Dedifferentiated amniotic fluid mesenchymal stem cell (primary cell): ENCODE measurements around the gene ZNF236.

Experiments used
- DNase-seq: peaks from one replicate; pipeline ENCODE4 v3.0.0-alpha.2; 2016; ENCODE audit errors: extremely low spot score

Gene ZNF236

GRCh38 chr18:76859474-76860339 is 37.4 kb downstream of the ZNF236 start:
- DNase-seq, result no peak

DNA sequence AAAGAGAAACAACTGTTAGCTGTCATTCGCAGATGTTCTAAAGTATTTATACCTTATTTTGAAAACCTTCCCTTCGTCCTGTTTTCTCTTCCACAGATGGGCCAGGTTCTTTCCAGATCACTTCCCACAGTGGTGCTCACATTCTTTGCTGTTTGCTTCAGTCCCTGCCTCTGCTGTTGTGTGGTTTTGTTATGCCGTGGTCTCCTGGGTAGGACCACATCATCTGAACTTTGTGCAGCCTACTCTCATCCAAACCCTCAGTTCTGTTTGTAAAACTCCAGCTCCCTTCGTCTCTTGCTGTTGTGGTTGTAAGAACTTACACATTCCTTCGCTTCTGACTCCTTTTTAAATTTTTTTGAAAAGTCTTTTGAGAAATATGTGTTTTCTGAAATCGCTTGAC is 38.1 kb downstream of the ZNF236 start:
- no peak for DNase-seq

- DNase-seq, result no peak
Observed at GRCh38 chr18:76866666-76867065, 44.3 kb downstream of the ZNF236 start.

DNA sequence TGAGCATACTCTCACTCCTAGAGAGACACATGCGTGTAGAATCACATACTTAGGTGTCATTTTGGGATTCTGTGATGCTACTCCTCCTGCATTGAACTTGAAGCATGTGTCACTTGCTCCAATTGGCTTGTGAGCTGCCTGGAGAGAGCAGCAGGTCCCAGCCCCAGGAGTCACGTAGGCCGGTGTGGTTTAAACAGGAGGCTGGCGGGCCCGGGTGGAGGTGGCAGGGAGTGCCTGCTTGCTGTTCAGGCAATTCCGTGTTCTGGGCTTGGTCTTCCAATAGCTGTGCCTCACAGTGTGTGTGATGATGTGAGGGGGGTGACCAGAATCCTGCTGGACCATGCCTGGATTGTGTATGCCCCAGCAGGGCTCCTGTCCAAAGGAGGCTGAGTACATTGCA is 51.0 kb downstream of the ZNF236 start:
- DNase-seq, result no peak

- no peak for DNase-seq
Observed at GRCh38 chr18:76873713-76874112, 51.4 kb downstream of the ZNF236 start.

DNA sequence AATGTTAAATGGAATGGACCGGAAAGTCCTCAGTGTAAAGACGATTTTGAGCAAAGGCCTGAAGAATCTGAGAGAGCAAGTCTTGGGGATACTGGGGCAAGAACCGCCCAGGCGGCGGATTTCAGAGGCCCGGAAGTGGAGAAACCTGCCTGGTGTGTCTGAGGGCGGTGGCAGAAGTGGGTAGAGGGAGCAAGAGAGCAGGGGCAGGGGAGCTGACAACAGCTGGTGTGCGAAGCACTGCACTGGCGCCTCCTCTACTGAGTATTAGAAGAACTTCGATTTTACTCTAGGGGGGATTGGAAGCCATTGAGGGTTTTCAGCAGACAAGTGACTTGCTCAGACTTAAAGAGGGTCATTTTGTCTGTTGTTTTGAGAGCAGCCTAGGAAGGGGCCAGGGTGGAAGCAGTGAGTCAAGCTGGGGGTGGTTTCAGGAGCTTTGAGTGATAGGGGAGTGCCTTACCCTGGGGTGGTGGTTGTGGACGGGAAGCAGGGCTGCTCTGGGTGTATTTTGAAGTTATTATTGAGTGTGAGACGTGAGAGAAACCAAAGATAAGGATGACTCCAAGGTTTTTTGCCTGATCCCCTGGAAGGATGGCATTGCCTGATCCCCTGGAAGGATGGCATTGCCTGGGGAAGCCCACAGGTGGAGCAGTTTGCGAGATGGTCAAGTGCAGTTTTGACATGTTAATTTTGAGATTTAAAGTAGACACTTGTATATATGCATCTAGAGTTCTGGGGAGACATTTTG is 52.5 kb downstream of the ZNF236 start:
- DNase-seq, result no peak

DNA sequence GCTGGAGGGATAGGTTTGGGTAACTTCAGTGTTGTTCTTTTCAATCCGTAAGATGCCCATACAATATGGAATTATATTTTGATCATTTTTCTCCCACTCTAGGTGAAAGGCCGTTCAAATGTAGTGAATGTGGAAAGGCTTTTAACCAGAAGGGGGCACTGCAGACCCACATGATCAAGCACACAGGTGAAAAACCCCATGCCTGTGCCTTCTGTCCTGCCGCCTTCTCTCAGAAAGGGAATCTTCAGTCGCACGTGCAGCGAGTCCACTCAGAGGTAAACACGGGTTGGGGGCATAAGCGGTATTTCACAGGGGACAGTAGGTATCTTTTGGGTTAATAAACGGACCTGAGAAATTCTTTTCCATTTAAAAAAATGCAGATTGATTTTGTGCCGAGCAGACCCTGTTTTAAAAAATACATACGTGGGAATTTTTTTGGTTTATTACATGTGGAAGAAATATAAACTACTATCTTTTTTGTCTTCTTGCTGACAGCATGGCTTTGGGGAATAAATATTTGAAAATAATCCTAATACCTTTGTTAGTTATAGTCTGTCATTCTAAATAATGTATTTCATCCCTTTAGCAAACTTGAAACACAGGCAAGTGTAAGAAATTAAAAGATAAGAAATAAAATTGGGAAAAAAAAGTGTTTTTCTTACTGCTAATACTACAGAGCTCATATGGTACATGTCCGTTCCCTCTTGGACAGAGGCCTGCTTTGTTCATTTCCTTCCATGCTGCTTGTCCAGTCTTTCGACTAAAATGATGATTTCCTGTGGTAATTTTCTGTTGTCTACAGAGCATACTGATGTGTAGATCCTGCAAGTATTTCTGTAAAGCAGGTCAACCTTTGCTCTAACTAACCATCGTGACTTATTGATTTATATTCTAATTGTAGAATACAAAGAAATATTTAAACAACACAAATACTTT is 53.3 kb downstream of the ZNF236 start:
- no peak for DNase-seq

DNA sequence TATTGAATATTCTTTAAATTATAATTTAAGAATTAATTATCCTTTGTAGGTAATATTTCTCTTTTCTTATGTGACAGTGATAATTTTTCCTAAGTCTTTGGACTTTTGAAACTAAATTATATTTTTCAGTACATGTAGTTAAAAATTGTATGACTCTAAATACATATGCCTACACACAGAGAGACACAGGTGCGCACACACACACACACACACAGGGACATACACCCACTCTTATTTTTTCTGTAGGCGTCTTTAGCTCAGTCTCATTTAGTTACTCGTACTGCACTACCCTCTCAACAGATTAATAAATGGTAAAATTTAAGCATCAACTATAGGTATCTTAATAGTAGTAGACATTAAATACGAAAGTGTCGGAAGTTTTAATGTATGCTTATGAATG is 56.1 kb downstream of the ZNF236 start:
- DNase-seq, result no peak

DNA sequence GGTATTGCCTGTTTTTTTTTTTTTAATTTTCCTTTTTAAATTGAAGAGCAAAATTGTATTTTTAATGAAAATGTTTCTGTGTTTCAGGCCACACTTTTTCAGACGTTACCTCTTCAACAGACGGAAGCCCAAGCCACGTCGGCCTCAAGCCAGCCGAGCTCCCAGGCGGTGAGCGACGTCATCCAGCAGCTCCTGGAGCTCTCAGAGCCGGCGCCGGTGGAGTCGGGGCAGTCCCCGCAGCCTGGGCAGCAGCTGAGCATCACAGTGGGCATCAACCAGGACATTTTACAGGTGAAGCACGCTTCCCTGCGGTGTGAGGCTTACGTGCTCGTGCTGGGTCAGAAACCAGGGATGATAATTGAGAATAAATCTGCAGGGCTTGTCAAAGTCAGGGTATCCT is 57.7 kb downstream of the ZNF236 start:
- DNase-seq, result no peak

- DNase-seq, result no peak
Observed at GRCh38 chr18:76881744-76882143, 59.4 kb downstream of the ZNF236 start.

DNA sequence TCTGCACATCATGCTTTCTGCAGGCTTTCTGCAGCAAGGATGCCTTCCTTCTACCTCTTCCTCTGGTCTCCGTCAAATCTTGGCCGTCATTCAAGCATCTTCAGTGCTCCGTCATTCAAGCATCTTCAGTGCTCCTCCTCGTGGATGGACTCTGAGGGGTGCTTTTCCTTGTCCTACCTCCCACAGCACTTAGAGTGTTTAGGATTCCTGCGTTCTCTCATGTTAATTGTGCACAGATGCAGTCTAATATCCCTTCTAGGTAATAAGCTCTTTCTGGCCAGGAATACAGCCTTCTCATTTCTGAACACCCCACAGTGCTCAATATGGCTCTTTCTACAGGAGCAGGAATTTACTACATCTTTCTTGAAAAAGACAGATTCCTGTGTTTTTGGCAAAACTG is 59.8 kb downstream of the ZNF236 start:
- no peak for DNase-seq

- DNase-seq, result no peak
Observed at GRCh38 chr18:76885001-76885400, 62.6 kb downstream of the ZNF236 start.

- no peak for DNase-seq
Observed at GRCh38 chr18:76886112-76886511, 63.8 kb downstream of the ZNF236 start.

- DNase-seq, result no peak
Observed at GRCh38 chr18:76889091-76889699, 66.8 kb downstream of the ZNF236 start.

GRCh38 chr18:76892832-76893231 is 70.5 kb downstream of the ZNF236 start:
- DNase-seq, result no peak

GRCh38 chr18:76894566-76895346 is 72.4 kb downstream of the ZNF236 start:
- DNase-seq, result no peak

DNA sequence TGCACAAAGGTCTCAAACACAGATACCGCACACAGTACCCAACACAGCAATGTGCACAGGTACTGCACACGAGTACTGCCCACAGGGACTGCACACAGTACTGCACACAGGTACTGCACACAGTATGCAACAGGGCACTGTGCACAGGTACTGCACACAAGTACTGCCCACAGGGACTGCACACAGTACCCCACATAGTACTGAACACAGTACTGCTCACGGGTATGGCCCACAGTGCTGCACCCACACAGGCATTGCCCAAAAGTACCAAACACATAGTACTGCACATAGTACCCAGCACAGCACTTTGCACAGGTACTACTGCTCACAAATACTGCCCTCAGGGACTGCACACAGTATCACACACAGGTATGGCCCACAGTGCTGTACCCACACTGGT is 73.1 kb downstream of the ZNF236 start:
- DNase-seq, result no peak

- DNase-seq, result no peak
Observed at GRCh38 chr18:76896677-76897076, 74.3 kb downstream of the ZNF236 start.

DNA sequence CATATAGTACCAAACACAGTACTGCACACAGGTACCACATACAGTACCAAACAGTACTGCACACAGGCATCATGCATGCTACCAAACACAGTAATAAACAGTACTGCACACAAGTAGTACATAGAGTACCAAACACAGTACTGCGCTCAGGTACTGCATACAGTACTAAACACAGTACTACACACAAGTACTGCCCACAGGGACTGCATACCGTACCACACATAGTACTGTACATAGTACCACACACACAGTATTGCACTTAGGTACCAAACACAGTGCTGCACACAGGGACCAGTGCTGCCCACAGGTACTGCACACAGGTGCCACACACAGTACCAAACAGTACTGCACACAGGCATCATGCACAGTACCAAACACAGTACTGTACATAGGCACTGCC is 74.9 kb downstream of the ZNF236 start:
- DNase-seq, result no peak

- DNase-seq, result no peak
Observed at GRCh38 chr18:76903386-76903785, 81.0 kb downstream of the ZNF236 start.

DNA sequence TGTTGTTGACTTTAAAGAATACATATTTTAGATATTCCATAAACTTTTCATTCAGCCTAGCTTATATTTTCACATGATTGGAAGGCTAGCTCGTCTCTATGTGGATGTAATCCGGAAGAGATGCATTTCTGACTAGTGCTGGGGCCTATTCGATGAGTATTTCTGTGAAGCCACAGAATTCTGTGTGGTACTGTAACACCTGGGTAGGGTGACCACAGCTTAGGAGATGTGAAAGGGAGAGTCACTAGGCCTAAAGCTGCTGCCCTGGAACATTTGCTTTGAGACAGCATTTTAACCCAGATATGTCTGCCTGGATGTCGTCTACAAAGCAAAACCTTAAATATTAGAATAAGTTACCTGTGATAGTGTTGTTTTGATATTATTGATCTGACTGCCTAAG is 83.5 kb downstream of the ZNF236 start:
- no peak for DNase-seq
